GM18502 (cell line): ENCODE results near the gene SOWAHA.
A peak's percentile ranks its signal among the peaks of the same experiment; 100 is the strongest.

Source experiments
- ATAC-seq: cut with Tn5 transposase; IDR thresholded peaks from one replicate; pipeline ENCODE4 v1.9.1; 2021; ENCODE audit warnings: mild to moderate bottlenecking; ENCODE audit not compliant: unreplicated experiment, poor library complexity

SOWAHA gene

DNA sequence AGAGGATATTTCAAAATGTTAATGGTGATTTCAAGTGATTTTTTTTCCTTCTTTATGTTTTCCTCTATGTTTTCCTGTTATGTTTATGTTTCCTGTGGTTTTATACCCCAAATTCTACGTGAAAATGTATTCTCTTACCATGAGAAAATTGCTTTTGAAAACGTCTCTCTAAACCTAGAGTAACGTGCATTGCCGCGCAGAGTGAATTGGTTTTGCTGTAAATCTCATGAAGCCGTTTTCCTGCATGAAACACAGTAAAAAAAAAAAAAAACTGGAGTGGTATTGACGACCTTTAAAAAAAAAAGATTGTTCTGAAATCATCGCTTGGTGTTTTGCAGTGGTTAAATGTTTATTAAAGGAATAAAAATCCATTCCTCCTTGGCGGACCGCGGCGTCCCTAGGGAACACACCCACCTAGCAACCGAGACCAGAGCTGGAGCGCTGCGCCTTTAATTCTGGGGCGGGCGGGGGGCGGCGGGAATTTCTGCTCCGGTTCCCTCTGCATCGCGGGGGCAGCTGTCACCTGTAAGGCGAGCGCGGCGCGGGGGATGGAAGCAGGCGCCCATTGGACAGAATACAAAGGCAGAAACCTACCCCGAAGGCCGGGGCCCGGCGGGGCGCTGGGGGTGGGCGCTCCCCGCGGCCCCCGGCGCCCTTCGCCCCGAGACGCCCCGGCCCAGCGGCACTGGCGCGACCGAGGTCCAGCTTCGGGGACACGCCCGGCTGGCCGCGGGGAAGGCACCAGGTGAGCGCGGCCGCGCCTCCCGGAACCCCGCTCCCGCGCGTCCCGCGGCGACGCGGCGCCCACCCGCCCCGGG is at the start of gene SOWAHA:
SOWAHA (plus strand) TSS at position 522 of the 818 bp plus-strand sequence. CDS start 320 bp downstream, outside the sequence.
- ATAC-seq: no peak

DNA sequence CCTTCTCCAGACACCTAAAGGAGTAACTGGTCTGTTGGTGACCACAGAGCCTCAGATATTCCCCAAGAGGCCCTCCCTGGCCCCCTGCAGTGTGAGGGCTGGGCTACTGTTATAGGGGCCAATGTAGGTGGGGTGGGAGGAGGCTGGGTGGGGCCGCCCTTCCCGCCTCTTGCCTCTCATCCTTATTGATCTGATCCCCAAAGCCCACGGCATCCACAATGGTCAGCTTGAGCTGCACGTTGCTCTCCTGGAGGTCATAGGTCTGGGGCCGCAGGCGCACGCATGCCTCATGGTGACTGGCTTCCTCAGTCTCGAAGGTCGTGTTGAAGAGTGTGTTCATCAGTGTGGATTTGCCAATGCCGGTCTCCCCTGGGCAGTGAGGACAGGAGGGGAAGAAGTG is 49.1 kb upstream of the SOWAHA start:
- no peak for ATAC-seq

- no peak for ATAC-seq
Measured at GRCh38 chr5:132764671-132765238, 48.3 kb upstream of the SOWAHA start.

DNA sequence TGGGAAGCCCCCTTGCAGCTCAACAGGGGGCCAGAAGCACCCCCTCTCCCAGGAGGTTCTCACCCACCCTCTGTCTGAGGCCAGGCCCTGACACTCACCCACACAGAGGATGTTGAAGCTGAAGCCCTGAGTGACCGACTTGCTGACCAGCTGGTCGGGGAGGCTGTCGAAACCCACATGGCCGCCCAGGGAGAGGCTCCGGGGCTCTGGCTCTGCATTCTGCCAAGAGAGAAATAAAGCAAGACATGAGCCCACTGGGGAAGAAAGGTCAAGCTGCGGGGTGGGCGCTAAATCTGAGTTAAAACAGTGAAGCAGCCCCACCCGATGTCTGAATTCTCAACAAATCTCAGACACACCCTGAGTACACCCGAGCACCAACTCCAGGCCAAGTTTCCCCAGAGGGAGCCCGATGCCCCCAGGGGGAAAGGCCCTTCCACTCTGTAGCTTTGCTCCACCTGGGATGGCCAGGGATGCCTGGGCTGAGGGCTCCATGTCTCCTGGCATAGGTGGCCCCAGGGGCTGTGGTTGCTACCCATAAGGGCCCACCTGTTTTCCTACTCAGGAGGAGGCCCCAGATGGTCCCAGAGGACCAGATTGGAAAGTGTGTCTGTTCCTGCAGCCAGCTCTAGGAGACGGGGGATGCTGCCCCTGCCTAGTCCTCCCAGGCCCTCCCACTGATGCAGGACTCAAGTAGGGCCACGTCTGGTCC is 47.6 kb upstream of the SOWAHA start:
- ATAC-seq: no peak

DNA sequence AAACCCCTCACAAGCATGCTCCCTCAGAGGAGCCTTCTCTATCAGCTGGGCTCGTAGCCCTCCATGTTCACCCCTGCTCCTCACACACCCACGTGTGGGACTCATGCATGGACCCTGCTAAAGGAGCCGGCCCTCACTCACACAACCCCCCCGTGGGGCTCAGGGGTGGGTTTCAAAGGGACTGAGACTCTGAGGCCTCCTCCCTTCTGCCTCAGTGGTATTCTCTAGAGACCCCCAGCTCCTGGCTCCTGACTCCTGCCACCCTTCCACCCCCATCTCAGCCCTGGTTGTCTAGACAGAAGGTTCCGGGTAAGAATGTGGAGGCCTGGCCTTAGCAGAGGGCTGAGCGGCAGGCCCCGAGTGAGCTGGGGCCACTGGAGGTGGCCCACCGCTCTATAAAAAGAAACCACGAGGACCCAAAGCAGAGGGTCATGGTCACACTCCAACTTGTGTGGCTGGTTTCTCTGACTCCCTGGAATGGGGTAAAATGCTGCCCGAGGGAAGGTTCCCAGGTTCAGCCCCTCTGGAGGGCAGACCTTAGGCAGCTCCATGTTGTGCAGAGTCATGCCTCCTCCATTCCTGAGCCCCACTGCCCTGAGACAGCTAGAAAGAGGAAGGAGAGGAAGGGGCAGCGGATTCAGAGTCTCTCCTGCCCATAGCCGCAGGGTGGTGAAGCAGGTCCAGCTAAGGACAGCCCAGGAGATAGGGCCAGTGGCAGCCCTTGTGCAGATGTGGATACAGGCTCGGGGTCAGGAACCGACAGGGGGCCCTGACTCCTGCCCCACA is 46.9 kb upstream of the SOWAHA start:
- ATAC-seq: no peak

DNA sequence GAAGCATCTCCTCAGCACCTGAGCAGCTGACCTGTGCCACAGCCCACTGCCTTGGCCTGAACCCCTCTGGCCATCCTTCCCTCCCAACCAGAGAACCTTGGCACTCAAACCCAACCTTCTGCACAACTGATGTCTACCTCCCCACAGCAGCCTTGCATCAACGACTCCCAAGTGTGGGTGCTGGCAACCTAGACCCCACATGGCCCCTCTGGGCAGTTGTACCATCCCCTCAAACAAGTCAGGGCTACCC is 46.4 kb upstream of the SOWAHA start:
- ATAC-seq: no peak

DNA sequence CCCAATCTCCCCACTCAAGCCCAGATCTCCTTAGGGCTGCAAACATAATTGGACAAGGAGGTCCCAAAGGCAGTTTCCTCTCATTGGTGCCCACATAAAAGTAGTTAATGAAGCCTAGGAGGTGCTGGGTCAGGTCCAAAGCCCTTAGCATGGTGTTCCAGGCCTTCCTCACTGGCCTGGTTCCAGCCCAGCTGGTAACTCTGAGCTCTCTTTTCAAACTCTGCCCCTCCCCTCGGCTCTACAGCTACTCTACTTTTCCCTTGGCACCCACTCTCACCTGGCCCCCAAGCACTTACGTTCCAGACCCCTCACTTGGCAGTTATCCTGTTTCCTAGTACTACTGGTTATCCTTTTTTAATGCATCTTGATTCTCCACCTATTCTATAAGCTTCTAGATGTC is 46.0 kb upstream of the SOWAHA start:
- no peak for ATAC-seq

- ATAC-seq: no peak
Measured at GRCh38 chr5:132768485-132768868, 44.6 kb upstream of the SOWAHA start.

DNA sequence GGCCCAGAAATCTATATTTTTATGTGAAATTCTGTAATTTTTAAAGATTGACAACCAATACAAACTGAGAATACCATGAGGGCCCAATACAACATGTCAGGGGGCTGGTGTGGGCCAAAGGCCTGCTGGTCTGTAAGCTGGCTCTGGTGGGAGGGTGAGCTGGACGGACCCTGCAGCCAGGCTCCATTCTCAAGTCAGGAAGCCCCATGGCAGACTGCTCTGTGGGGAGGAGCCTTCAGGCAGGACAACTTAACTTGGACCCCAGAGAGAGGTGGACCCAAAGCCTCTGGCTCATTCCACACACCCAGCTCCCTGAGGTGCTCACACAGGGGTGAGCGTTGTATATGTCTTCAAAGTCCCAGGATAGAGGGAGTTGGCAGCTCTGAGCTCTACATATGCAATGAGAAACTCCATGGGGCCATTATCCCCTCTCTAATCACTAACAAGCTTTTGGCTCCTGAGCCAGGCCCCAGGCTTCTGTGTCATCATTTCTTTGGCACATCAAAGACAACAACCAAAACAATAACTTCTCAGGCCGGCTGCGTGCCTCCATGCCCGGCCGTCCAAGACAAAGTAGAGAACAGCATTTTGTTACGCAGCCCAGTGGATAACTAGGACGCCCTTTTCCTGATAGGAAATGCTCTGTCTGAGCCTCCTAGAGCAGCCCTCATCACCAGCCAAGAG is 42.5 kb upstream of the SOWAHA start:
- no peak for ATAC-seq

DNA sequence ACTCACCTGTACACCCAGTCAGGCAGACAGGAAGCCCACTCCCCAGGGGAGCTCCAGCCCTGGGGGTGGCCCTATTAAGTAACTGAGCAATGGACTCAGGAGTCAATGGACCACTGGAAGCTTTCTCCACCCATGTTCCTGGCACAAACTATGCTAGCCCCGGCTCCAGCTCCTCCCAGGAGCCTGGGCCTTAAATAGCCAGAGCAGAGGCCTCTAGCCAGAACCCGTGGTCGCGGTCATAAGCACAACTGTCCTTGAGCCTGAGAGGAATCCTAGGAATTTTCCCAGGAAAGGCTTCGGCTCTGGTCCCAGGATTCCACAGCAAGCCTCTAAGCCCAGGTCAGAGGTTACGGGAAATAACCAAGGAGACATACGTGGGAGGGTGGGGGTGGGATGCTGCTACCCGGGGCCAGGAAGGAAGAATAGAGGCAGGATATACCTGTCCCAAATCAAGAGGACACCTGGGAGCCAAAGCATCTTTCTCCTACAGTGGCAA is 41.6 kb upstream of the SOWAHA start:
- ATAC-seq: no peak

DNA sequence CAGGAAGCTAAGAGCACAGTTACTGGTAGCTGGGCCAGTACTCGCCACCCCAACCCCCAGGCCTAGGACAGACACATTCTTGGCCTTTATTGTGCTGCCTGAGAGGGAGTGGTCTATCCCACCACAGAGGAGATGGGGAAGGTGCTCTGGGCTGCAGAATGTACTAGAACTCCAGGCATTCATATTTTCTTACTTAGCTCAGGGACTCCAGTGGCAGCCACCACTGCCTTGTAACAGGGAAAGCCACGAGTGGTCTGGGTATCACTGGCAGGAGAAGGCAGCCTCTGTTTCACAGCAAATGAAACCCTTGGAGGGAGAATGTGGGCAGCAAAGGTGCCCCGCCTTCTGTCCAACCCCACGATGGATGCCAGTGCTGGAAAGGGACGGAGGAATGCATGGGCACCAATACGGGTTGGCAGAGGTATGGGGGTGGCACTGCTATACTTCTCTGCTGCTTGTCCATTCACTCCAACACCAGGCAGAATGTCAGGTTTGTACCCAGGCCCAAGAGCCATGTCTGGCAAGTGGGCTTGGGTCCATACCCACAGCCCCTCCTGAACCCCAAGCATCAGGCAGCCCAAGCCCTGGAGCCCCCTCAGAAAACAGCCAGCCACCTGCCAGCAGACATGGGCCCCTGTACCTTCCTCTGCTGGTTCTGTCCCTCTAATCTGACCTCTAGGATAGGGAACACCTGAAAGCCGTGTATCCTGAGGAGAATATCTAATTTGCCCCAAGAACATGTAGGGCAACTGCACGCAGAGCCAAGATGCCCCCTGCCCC is 40.6 kb upstream of the SOWAHA start:
- ATAC-seq: no peak

- ATAC-seq: no peak
Measured at GRCh38 chr5:132773114-132773513, 40.0 kb upstream of the SOWAHA start.

DNA sequence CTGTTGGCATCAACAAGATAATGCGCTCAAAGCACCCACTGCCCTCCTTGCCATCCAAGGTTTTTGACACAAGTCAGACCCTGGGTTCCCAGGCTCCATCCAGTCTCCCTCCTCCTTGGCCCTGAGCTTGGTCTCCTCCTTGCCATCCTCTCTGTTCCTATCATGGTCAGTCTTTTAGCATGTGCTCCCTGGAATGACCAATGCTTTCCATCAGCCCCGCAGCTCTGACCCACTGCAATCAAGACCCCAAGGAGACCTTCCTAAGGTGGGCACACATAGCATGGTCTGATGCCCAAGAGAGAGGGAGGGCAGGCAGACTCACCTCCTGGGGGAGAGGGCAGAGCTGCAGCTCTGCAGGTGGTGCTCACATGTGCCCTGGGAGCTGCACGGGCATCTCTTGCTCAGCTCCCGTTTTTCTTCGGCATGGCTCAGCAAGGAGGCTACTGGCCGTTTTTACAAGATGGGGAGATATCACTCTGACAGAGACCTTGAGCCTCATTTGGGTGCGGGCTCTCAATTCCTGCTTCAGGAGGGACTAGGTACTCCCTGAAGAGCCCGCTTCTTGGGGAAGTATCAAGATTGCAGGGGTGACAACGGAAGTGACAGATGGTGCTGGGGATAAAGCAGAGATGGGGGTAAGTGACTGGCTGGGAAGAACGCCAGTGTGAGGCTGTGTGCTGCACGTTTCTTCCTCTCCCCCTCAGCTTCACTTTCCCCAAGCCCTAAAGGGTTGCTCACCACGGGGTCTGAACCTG is 39.3 kb upstream of the SOWAHA start:
- no peak for ATAC-seq

- no peak for ATAC-seq
Measured at GRCh38 chr5:132774406-132774805, 38.7 kb upstream of the SOWAHA start.

- no peak for ATAC-seq
Measured at GRCh38 chr5:132774896-132775295, 38.2 kb upstream of the SOWAHA start.

DNA sequence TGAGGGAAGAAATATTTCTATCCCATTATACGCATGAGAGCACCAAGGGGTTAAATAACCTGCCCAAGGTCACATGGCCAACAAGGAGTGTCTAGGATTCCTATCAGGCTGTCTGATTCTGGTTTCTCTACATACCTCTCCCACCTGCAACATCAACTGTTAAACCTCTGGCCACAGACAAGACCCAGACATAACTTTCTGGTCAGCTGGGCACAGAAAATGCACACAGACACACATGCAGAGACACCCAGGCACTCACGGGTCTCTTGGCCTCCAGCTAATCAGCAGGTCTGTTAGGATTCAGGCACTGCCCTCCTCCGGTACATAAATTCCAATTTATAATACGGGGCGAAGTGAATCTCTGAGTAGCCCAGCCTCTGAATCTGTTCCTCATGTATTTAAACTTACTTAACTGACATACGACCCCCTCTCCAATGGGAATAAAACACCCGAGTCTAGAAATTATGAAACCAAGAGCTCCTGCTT is 37.6 kb upstream of the SOWAHA start:
- no peak for ATAC-seq

DNA sequence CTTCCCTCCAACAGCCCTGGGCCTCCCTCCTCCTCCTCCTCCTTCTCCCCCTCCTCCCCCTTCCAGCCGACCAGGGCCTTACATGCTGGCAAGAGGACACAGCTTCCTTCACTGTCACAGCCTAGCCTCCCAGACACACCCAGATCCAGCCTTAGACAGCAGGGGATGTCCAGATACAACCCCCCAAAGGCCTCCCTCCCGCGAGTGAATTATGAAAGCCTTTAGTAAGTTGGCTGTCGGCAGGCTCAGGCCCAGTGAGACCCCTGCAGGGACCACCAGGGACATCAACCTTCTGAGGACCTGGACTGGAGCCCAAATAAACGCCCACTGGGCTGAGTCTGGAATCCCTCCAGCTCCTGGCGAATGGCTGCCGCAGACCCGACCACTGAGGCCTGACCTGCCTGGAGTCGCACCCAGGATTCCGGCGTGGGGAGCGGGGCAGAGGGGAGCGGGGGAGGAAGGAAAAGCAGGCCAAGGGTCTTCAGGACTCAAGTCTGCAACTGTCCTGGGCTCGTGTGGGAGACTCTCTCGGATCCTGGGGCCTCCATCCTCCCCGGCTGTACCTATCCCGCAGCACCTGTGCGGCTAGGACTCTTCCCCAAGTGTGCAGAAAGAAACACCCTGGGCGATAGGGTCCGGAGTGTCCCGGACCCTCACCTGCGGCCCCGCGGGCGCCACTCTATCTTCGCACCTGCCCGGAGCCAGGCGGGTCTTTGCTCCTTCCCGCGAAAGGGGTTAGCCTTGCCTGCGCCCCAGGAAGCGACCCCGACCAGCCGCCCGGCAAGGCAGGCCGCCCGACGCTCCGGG is 36.8 kb upstream of the SOWAHA start:
- peak; percentile 26 for ATAC-seq

GRCh38 chr5:132776938-132777208 is 36.2 kb upstream of the SOWAHA start:
- ATAC-seq: no peak
